Neuronal stem cell (in vitro differentiated cells): Measurements from ENCODE around the gene GRIPAP1.
A peak's percentile ranks its signal among the peaks of the same experiment; 100 is the strongest.

Source experiments
- DNase-seq: peaks from one replicate; pipeline ENCODE4 v3.0.0-alpha.2; 2013; ENCODE audit warnings: low spot score
- H2AFZ ChIP-seq: one replicate; pipeline ENCODE4 v1.6.1; 2013; ENCODE audit warnings: mild to moderate bottlenecking, low read length, inconsistent platforms
- H2AK5ac ChIP-seq: 2 replicates; pipeline ENCODE4 v1.6.1; 2013; ENCODE audit warnings: low read depth, mild to moderate bottlenecking, inconsistent platforms, low read length, moderate library complexity, mixed read lengths
- H2BK120ac ChIP-seq: 2 replicates; pipeline ENCODE4 v1.6.1; 2013; ENCODE audit warnings: low read depth, mild to moderate bottlenecking, inconsistent platforms, low read length, moderate library complexity, mixed read lengths
- H2BK12ac ChIP-seq: one replicate; pipeline ENCODE4 v1.6.1; 2013; ENCODE audit warnings: low read length, inconsistent platforms
- H2BK15ac ChIP-seq: 2 replicates; pipeline ENCODE4 v1.6.1; 2013; ENCODE audit warnings: mild to moderate bottlenecking, low read length, inconsistent platforms, mixed read lengths
- H2BK5ac ChIP-seq: one replicate; pipeline ENCODE4 v1.6.1; 2013; ENCODE audit warnings: inconsistent platforms, mild to moderate bottlenecking, low read length, moderate library complexity
- H3K14ac ChIP-seq: one replicate; pipeline ENCODE4 v1.6.1; 2013; ENCODE audit warnings: low read length, inconsistent platforms
- H3K18ac ChIP-seq: 2 replicates; pipeline ENCODE4 v1.6.1; 2013; ENCODE audit warnings: low read length, inconsistent platforms
- H3K23ac ChIP-seq: 2 replicates; pipeline ENCODE4 v1.6.1; 2013; ENCODE audit warnings: low read depth, mild to moderate bottlenecking, mixed read lengths, low read length, inconsistent platforms; ENCODE audit not compliant: poor library complexity
- H3K27ac ChIP-seq: replicated peaks from 3 replicates; pipeline ENCODE4 v1.5.1; 2013; ENCODE audit warnings: low read length, inconsistent platforms
- H3K27me3 ChIP-seq, 3 experiments: 2 replicates each; pipeline ENCODE4 v1.6.1; 2013; ENCODE audit warnings: low read length in 3 of 3, mild to moderate bottlenecking in 2 of 3, inconsistent platforms in 1 of 3, low read depth in 1 of 3, mixed read lengths in 1 of 3, moderate library complexity in 1 of 3; ENCODE audit not compliant: control insufficient read depth in 3 of 3, insufficient read depth in 3 of 3
- H3K36me3 ChIP-seq, 2 donors: replicated peaks in 1 of 2; 2 replicates each; pipeline ENCODE4 v1.6.1; 2013; ENCODE audit warnings: low read length in 2 of 2; ENCODE audit not compliant: control insufficient read depth in 2 of 2, insufficient read depth in 2 of 2
- H3K4ac ChIP-seq: 2 replicates; pipeline ENCODE4 v1.6.1; 2013; ENCODE audit warnings: inconsistent platforms, mild to moderate bottlenecking, low read length, moderate library complexity
- H3K4me1 ChIP-seq, 2 donors: 1 replicate in 1 of 2; 2 replicates in 1 of 2; pipeline ENCODE4 v1.6.1; 2013; ENCODE audit warnings: low read length in 2 of 2, low read depth in 1 of 2; ENCODE audit not compliant: control insufficient read depth in 2 of 2, insufficient read depth in 1 of 2
- H3K4me2 ChIP-seq: one replicate; pipeline ENCODE4 v1.6.1; 2013; ENCODE audit warnings: mild to moderate bottlenecking, low read length, inconsistent platforms; ENCODE audit not compliant: insufficient read depth, poor library complexity, severe bottlenecking
- H3K4me3 ChIP-seq, 2 donors: 2 replicates each; pipeline ENCODE4 v1.5.1; 2013; ENCODE audit warnings: low read length in 2 of 2, mild to moderate bottlenecking in 2 of 2, inconsistent platforms in 1 of 2, moderate library complexity in 1 of 2
- H3K79me1 ChIP-seq: one replicate; pipeline ENCODE4 v1.6.1; 2013; ENCODE audit warnings: low read depth, mild to moderate bottlenecking, inconsistent platforms, low read length, moderate library complexity
- H3K9ac ChIP-seq: one replicate; pipeline ENCODE4 v1.6.1; 2013; ENCODE audit warnings: mild to moderate bottlenecking, low read depth, low read length, inconsistent platforms; ENCODE audit not compliant: poor library complexity
- H3K9me3 ChIP-seq, 2 donors: replicated peaks in 1 of 2; 2 replicates each; pipeline versions ENCODE3 to v1.6.1; 2013; ENCODE audit warnings: low read length in 2 of 2, mild to moderate bottlenecking in 2 of 2, inconsistent platforms in 1 of 2, low read depth in 1 of 2, mixed read lengths in 1 of 2, moderate library complexity in 1 of 2; ENCODE audit not compliant: control insufficient read depth in 2 of 2, insufficient read depth in 1 of 2
- H4K8ac ChIP-seq: one replicate; pipeline ENCODE4 v1.6.1; 2013; ENCODE audit warnings: low read depth, mild to moderate bottlenecking, inconsistent platforms, low read length, moderate library complexity
- H4K91ac ChIP-seq: one replicate; pipeline ENCODE4 v1.6.1; 2013; ENCODE audit warnings: low read length, low read depth, mild to moderate bottlenecking, inconsistent platforms; ENCODE audit not compliant: poor library complexity
- WGBS, 2 donors: extraction: QIAGEN DNeasy Blood & Tissue Kit; methylation state at CpG; one replicate each; pipeline ENCODE4 v1.1.7; 2013; ENCODE audit warnings: missing lambda C conversion rate in 2 of 2, mixed read lengths in 1 of 2; ENCODE audit not compliant: insufficient read length in 2 of 2, insufficient replicate concordance in 1 of 2; ENCODE audit errors: extremely low coverage in 2 of 2; 5-methylcytosine and 5-hydroxymethylcytosine counted together

Gene GRIPAP1

GRCh38 chrX:49039598-49040375 is 37.7 kb upstream of the GRIPAP1 start:
- peak overlapping the region; percentile 87 for H3K27ac ChIP-seq
- no peak overlapping the region for H2AK5ac ChIP-seq
- no CpG with 5 or more reads among the region's 9 CpGs for WGBS, 2 donors
- no peak overlapping the region for H3K14ac ChIP-seq
- H2AFZ ChIP-seq = peak overlapping the region; percentile 4
- peak overlapping the region; percentile 52 for H3K18ac ChIP-seq
- no peaks in the 10 kb centered on the region for H3K9me3 ChIP-seq
- DNase-seq = peak; percentile 74
- H3K4ac ChIP-seq = no peak overlapping the region
- peak overlapping the region; percentile 28 for H3K4me2 ChIP-seq
- H3K23ac ChIP-seq = no peak overlapping the region
- no peak overlapping the region for H2BK5ac ChIP-seq
- H3K4me3 ChIP-seq = peak overlapping the region in 1 of 2 donors; percentile 15
- peaks cover 2% of the 10 kb centered on the region for H3K79me1 ChIP-seq
- H2BK15ac ChIP-seq = no peak overlapping the region
- no peak overlapping the region for H4K8ac ChIP-seq
- H2BK12ac ChIP-seq = peak overlapping the region; percentile 16
- H4K91ac ChIP-seq = no peak overlapping the region
- H2BK120ac ChIP-seq = no peak overlapping the region
- peaks cover 8 to 17% of the 10 kb centered on the region in 2 donors for H3K4me1 ChIP-seq
- H3K9ac ChIP-seq = no peak overlapping the region
- peaks cover 19 to 33% of the 10 kb centered on the region in 2 donors for H3K36me3 ChIP-seq
- no peaks in the 10 kb centered on the region for H3K27me3 ChIP-seq

GRCh38 chrX:49037883-49038475 is 35.9 kb upstream of the GRIPAP1 start:
- Histone ChIP-seq H3K4me3 (no peak overlapping the region), H2BK120ac (no peak overlapping the region), H3K4me1 (peaks cover 8 to 17% of the 10 kb centered on the region in 2 donors), H4K91ac (no peak overlapping the region), H3K27me3 (no peaks in the 10 kb centered on the region), H2BK12ac (no peak overlapping the region), H3K4ac (no peak overlapping the region), H2BK5ac (no peak overlapping the region), H3K36me3 (peaks cover 29 to 50% of the 10 kb centered on the region in 2 donors), H3K4me2 (no peak overlapping the region), H4K8ac (no peak overlapping the region), H3K9me3 (no peaks in the 10 kb centered on the region), H2AFZ (no peak overlapping the region), H3K79me1 (peaks cover 2% of the 10 kb centered on the region), H3K14ac (no peak overlapping the region), H2BK15ac (no peak overlapping the region), H2AK5ac (no peak overlapping the region), H3K27ac (no peak overlapping the region), H3K9ac (no peak overlapping the region), H3K18ac (no peak overlapping the region), H3K23ac (no peak overlapping the region)
- no CpG with 5 or more reads among the region's 15 CpGs for WGBS, 2 donors
- no peak for DNase-seq

- no peaks in the 10 kb centered on the region for H3K27me3 ChIP-seq
- H3K14ac ChIP-seq = no peak overlapping the region
- no peak overlapping the region for H4K91ac ChIP-seq
- H3K27ac ChIP-seq = no peak overlapping the region
- no peak overlapping the region for H3K4me3 ChIP-seq
- H2AFZ ChIP-seq = no peak overlapping the region
- H3K9ac ChIP-seq = no peak overlapping the region
- H3K79me1 ChIP-seq = no peaks in the 10 kb centered on the region
- H2BK5ac ChIP-seq = no peak overlapping the region
- H3K4ac ChIP-seq = no peak overlapping the region
- no peak overlapping the region for H3K4me2 ChIP-seq
- H4K8ac ChIP-seq = no peak overlapping the region
- WGBS, 2 donors = no CpG with 5 or more reads among the region's 6 CpGs
- no peak overlapping the region for H2BK15ac ChIP-seq
- no peaks in the 10 kb centered on the region for H3K9me3 ChIP-seq
- H3K18ac ChIP-seq = no peak overlapping the region
- H3K4me1 ChIP-seq = no peaks in the 10 kb centered on the region
- no peak overlapping the region for H2BK12ac ChIP-seq
- no peak overlapping the region for H2BK120ac ChIP-seq
- no peak overlapping the region for H3K23ac ChIP-seq
- H2AK5ac ChIP-seq = no peak overlapping the region
- DNase-seq = no peak
- H3K36me3 ChIP-seq = peaks cover 13 to 39% of the 10 kb centered on the region in 2 donors
Observed at GRCh38 chrX:49030283-49030682, 28.2 kb upstream of the GRIPAP1 start.

GRCh38 chrX:49029876-49030275 is 27.8 kb upstream of the GRIPAP1 start:
- H2BK120ac ChIP-seq = no peak overlapping the region
- DNase-seq = no peak
- H3K9me3 ChIP-seq = no peaks in the 10 kb centered on the region
- H2BK12ac ChIP-seq = no peak overlapping the region
- H2AFZ ChIP-seq = no peak overlapping the region
- H4K8ac ChIP-seq = no peak overlapping the region
- H2BK5ac ChIP-seq = no peak overlapping the region
- H3K4me1 ChIP-seq = no peaks in the 10 kb centered on the region
- no peak overlapping the region for H3K14ac ChIP-seq
- H2BK15ac ChIP-seq = no peak overlapping the region
- H3K23ac ChIP-seq = no peak overlapping the region
- no peak overlapping the region for H3K4me3 ChIP-seq
- H2AK5ac ChIP-seq = no peak overlapping the region
- H3K79me1 ChIP-seq = no peaks in the 10 kb centered on the region
- H3K18ac ChIP-seq = no peak overlapping the region
- no peak overlapping the region for H3K9ac ChIP-seq
- H3K27ac ChIP-seq = no peak overlapping the region
- no CpG with 5 or more reads among the region's 6 CpGs for WGBS, 2 donors
- peaks cover 13 to 39% of the 10 kb centered on the region in 2 donors for H3K36me3 ChIP-seq
- no peak overlapping the region for H3K4ac ChIP-seq
- no peaks in the 10 kb centered on the region for H3K27me3 ChIP-seq
- no peak overlapping the region for H3K4me2 ChIP-seq
- no peak overlapping the region for H4K91ac ChIP-seq
